DND-41 (cell line): Measurements from ENCODE around the gene RASD1.

Source experiments
- ATAC-seq: fragments of 200-7000 bp; cut with Tn5 transposase; 3 replicates; pipeline ENCODE4 v1.9.1; 2021; ENCODE audit warnings: low read depth; ENCODE audit not compliant: insufficient read depth
- DNase-seq: peaks from one replicate; pipeline ENCODE4 v3.0.0-alpha.2; 2020
- H2AFZ ChIP-seq: 2 replicates; pipeline ENCODE4 v1.6.0; 2012; ENCODE audit warnings: low read depth, low read length
- H3K27ac ChIP-seq: 2 replicates; pipeline ENCODE4 v1.5.1; 2012; ENCODE audit warnings: low read length, inconsistent platforms
- H3K27me3 ChIP-seq: fragments of 200-600 bp; sonication (generic); 2 replicates; pipeline ENCODE4 v1.6.0; 2012; ENCODE audit warnings: low read length, mild to moderate bottlenecking, inconsistent platforms; ENCODE audit not compliant: insufficient read depth, poor library complexity
- H3K36me3 ChIP-seq: 2 replicates; pipeline ENCODE4 v1.5.1; 2012; ENCODE audit warnings: low read length, inconsistent platforms; ENCODE audit not compliant: insufficient read depth
- H3K4me1 ChIP-seq: 2 replicates; pipeline ENCODE4 v1.5.1; 2012; ENCODE audit warnings: mild to moderate bottlenecking, low read length; ENCODE audit not compliant: insufficient read depth
- H3K4me2 ChIP-seq: 2 replicates; pipeline ENCODE4 v1.6.0; 2012; ENCODE audit warnings: mild to moderate bottlenecking, moderate library complexity, low read length, inconsistent platforms; ENCODE audit not compliant: insufficient read depth
- H3K4me3 ChIP-seq, 2 experiments: fragments of 200-600 bp in 1 of 2; shearing (Covaris generic) in 1 of 2; 2 replicates each; pipeline ENCODE4 v1.5.1; 2012 to 2016; ENCODE audit warnings: inconsistent platforms in 2 of 2, low read length in 2 of 2, mild to moderate bottlenecking in 2 of 2, low read depth in 1 of 2, moderate library complexity in 1 of 2
- H3K79me2 ChIP-seq: 2 replicates; pipeline ENCODE4 v1.6.0; 2012; ENCODE audit warnings: low read length, inconsistent platforms; ENCODE audit not compliant: insufficient read depth
- H3K9ac ChIP-seq: 2 replicates; pipeline ENCODE4 v1.6.0; 2012; ENCODE audit warnings: low read depth, mild to moderate bottlenecking, inconsistent platforms, low read length, moderate library complexity
- H3K9me3 ChIP-seq: 2 replicates; pipeline ENCODE4 v1.5.1; 2012; ENCODE audit warnings: low read length, moderate library complexity, mild to moderate bottlenecking, inconsistent platforms; ENCODE audit not compliant: insufficient read depth, severe bottlenecking
- H4K20me1 ChIP-seq: 2 replicates; pipeline ENCODE4 v1.6.0; 2012; ENCODE audit warnings: low read length; ENCODE audit not compliant: insufficient read depth
- EZH2 ChIP-seq: IDR thresholded peaks from 3 replicates; pipeline ENCODE4 v1.6.1; 2012; ENCODE audit warnings: borderline replicate concordance, low read depth, mild to moderate bottlenecking, moderate library complexity, low read length, inconsistent platforms; ENCODE audit not compliant: severe bottlenecking
- TF ChIP-seq, protein P1 (sequence below): IDR thresholded peaks from 2 replicates; pipeline ENCODE4 v1.5.1; 2012; ENCODE audit warnings: borderline replicate concordance, low read length, moderate library complexity, mild to moderate bottlenecking; ENCODE audit not compliant: poor library complexity, severe bottlenecking; ENCODE audit errors: extremely low read depth

RASD1 gene

GRCh38 chr17:17537311-17538099, 41.3 kb upstream of the RASD1 start:
- Histone ChIP-seq H3K79me2 (no peaks in the 10 kb centered on the region), H3K9ac (no peak overlapping the region), H3K4me2 (no peak overlapping the region), H3K27ac (peak overlapping the region; percentile 34; the same call in 1 of the 2 replicates), H3K27me3 (no peaks in the 10 kb centered on the region), H4K20me1 (no peaks in the 10 kb centered on the region), H2AFZ (no peak overlapping the region), H3K4me3 (no peak overlapping the region), H3K4me1 (no peaks in the 10 kb centered on the region), H3K36me3 (no peaks in the 10 kb centered on the region), H3K9me3 (no peaks in the 10 kb centered on the region)
- ATAC-seq (no peak), DNase-seq (no peak)
- no peak for TF ChIP-seq EZH2
- TF ChIP-seq, protein P1, sequence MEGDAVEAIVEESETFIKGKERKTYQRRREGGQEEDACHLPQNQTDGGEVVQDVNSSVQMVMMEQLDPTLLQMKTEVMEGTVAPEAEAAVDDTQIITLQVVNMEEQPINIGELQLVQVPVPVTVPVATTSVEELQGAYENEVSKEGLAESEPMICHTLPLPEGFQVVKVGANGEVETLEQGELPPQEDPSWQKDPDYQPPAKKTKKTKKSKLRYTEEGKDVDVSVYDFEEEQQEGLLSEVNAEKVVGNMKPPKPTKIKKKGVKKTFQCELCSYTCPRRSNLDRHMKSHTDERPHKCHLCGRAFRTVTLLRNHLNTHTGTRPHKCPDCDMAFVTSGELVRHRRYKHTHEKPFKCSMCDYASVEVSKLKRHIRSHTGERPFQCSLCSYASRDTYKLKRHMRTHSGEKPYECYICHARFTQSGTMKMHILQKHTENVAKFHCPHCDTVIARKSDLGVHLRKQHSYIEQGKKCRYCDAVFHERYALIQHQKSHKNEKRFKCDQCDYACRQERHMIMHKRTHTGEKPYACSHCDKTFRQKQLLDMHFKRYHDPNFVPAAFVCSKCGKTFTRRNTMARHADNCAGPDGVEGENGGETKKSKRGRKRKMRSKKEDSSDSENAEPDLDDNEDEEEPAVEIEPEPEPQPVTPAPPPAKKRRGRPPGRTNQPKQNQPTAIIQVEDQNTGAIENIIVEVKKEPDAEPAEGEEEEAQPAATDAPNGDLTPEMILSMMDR = no peak

GRCh38 chr17:17536702-17537101, 40.5 kb upstream of the RASD1 start:
- no peaks in the 10 kb centered on the region for H4K20me1 ChIP-seq
- no peaks in the 10 kb centered on the region for H3K27me3 ChIP-seq
- TF ChIP-seq, protein P1 = no peak
- no peak for TF ChIP-seq EZH2
- H3K9ac ChIP-seq = no peak overlapping the region
- no peak overlapping the region for H3K4me2 ChIP-seq
- H3K9me3 ChIP-seq = no peaks in the 10 kb centered on the region
- no peak overlapping the region for H2AFZ ChIP-seq
- no peaks in the 10 kb centered on the region for H3K79me2 ChIP-seq
- H3K36me3 ChIP-seq = no peaks in the 10 kb centered on the region
- no peak overlapping the region for H3K4me3 ChIP-seq
- no peak overlapping the region for H3K27ac ChIP-seq
- H3K4me1 ChIP-seq = no peaks in the 10 kb centered on the region
- ATAC-seq = no peak
- no peak for DNase-seq

DNA sequence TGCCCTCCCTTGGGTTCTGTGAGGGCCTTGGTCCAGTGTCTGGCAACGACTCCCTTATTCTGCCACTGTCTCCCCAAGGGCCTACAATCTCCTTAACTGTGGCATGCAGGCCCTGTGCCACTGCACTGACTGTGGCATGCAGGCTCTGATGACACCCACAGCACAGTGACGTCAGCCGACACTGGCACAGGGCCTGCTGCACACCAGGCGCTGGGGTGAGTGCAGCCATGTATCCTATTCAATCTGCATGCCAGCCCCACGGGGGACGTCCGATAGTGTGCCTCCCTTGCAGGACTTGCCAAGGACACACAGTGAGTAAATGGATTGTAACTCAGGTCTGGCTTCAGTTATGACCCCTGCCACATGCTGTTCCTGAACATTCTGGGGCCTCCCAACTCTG, 39.8 kb upstream of the RASD1 start:
- H3K9me3 ChIP-seq = no peaks in the 10 kb centered on the region
- no peak for ATAC-seq

More for the DNA sequence above, 39.8 kb upstream of the RASD1 start:
- no peaks in the 10 kb centered on the region for H3K4me1 ChIP-seq
- no peaks in the 10 kb centered on the region for H3K36me3 ChIP-seq
- H3K27ac ChIP-seq = no peak overlapping the region
- TF ChIP-seq, protein P1 = no peak
- TF ChIP-seq EZH2 = no peak
- H3K4me3 ChIP-seq = no peak overlapping the region
- no peak overlapping the region for H3K4me2 ChIP-seq
- H3K9ac ChIP-seq = no peak overlapping the region
- H4K20me1 ChIP-seq = no peaks in the 10 kb centered on the region
- DNase-seq = no peak
- no peak overlapping the region for H2AFZ ChIP-seq
- H3K79me2 ChIP-seq = no peaks in the 10 kb centered on the region
- no peaks in the 10 kb centered on the region for H3K27me3 ChIP-seq
